Left lobe of liver (tissue), 2 donors: ENCODE measurements around the gene SLC5A12. TPM values are rescaled to one million over a fixed set of nuclear protein-coding genes. Genes with fewer than 3 reads are reported as not detected.

ENCODE experiments used
- ATAC-seq: fragments of 200-7000 bp; cut with Tn5 transposase; one replicate; pipeline ENCODE4 v1.9.1; 2020; ENCODE audit warnings: mild to moderate bottlenecking, moderate library complexity
- DNase-seq: peaks from one replicate; pipeline ENCODE4 v3.0.0-alpha.2; 2020; ENCODE audit warnings: low spot score
- total RNA-seq: library from RNA; stranded (reverse); gene quantifications from one replicate; pipeline ENCODE4 v1.2.1, GENCODE V29; 2021
- donor health status: DM: no; HTN: no; CAD: no; lungs with moderate emphysema.
- donor health status: DM: no; HTN: yes; CAD: no.

Gene SLC5A12, protein sequence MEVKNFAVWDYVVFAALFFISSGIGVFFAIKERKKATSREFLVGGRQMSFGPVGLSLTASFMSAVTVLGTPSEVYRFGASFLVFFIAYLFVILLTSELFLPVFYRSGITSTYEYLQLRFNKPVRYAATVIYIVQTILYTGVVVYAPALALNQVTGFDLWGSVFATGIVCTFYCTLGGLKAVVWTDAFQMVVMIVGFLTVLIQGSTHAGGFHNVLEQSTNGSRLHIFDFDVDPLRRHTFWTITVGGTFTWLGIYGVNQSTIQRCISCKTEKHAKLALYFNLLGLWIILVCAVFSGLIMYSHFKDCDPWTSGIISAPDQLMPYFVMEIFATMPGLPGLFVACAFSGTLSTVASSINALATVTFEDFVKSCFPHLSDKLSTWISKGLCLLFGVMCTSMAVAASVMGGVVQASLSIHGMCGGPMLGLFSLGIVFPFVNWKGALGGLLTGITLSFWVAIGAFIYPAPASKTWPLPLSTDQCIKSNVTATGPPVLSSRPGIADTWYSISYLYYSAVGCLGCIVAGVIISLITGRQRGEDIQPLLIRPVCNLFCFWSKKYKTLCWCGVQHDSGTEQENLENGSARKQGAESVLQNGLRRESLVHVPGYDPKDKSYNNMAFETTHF
- 0.20 TPM for total RNA-seq

- no peak for DNase-seq
- peak; percentile 20 for ATAC-seq
Measured at GRCh38 chr11:26721948-26722475, at the start of gene SLC5A12. TSS of gene SLC5A12 (minus strand) at chr11:26722060. CDS start at chr11:26721714, 346 bp downstream.

DNA sequence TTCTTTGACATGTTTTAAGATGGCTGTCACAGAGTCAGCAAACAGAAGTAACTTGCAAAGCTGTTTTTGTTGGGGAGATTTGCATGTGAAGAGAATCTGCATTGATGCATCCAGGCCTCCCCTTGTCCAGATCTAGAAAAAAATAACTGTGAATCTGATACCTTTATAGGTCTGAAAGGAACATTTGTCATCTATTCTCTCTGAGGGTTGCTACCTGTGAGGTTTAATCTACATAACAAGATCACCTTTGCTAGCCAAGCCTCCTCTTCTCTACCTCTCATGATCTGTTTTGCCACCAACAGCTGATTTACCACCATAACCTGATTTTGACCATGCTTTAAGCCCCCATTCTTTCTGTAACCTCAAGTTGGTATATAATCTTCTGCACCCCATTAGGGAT, 47.2 kb upstream of the SLC5A12 start:
- DNase-seq (no peak), ATAC-seq (no peak)

- ATAC-seq = no peak
Measured at GRCh38 chr11:26767060-26767459, 45.2 kb upstream of the SLC5A12 start.

DNA sequence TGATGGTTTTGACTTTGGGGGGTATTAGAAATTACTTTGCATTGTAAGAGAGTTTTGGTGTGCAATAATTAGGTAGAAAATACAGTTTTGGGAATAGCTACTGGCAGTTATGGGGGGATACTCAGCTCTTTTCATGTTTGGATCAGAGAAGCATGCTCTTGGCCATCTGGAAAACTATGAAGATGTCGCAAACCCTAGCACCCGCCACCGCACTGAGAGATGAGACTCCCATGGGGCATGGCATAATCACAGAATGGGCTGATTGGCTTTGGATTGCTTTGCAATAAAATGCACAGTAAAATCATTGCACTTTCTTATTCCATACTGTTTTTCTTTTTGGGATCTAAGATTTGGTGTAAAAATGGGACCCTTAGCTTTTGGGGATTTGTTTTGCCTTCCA, 43.5 kb upstream of the SLC5A12 start:
- ATAC-seq (peak; percentile 77), DNase-seq (peak; percentile 46)

More at GRCh38 chr11:26767060-26767459, 45.2 kb upstream of the SLC5A12 start:
- DNase-seq = no peak

- ATAC-seq = peak; percentile 83
Measured at GRCh38 chr11:26764825-26765224, 43.0 kb upstream of the SLC5A12 start.

GRCh38 chr11:26764315-26764714, 42.5 kb upstream of the SLC5A12 start:
- DNase-seq (no peak), ATAC-seq (no peak)

More at GRCh38 chr11:26764825-26765224, 43.0 kb upstream of the SLC5A12 start:
- no peak for DNase-seq

GRCh38 chr11:26762089-26762488, 40.2 kb upstream of the SLC5A12 start:
- no peak for DNase-seq

DNA sequence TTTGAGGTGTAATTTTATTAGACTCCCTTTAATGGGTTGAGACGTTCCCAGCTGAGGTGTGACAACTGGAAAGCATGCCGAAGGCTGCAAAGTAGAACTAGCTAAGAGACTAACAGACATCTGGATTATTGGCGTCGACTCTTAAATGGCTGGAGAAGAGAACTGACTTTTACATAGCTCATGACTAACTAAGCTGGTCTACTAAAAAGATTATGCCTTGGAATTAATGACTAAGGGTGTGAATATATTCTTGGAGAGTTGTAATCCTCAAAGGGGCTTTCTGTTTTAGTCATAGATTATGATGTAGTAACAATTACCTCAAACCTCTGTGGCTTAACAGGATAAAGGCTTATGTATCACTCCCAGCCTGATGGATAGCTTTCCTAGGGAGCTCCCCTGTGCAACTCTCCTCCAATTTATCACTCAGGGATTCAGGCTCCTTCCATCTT, 39.5 kb upstream of the SLC5A12 start:
- no peak for ATAC-seq

More at GRCh38 chr11:26762089-26762488, 40.2 kb upstream of the SLC5A12 start:
- peak; percentile 20 for ATAC-seq

GRCh38 chr11:26757995-26758394, 36.1 kb upstream of the SLC5A12 start:
- DNase-seq (no peak), ATAC-seq (no peak)

More for the DNA sequence above, 39.5 kb upstream of the SLC5A12 start:
- no peak for DNase-seq

DNA sequence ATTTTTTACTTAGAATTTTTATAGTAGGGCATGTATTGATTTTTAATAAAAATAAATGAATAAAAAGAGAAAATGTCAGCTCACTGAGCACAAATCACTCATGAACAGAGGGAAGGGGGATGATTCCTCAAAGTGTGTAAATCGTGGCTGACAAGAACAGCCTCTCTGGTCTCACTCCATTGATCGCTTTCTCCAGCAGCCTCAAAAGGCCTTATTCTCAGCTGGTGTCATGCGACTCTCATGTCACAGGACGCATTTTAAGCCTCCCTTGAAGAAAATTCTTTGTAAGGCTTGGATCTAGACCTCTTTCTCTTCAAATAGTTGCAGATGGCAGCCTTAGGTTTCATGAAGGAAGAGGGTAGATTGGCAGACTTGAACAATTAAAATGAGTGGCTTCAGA, 33.9 kb upstream of the SLC5A12 start:
- no peak for DNase-seq
- no peak for ATAC-seq

- peak; percentile 51 for DNase-seq
Measured at GRCh38 chr11:26753723-26754504, 32.1 kb upstream of the SLC5A12 start.

GRCh38 chr11:26749927-26750326, 28.1 kb upstream of the SLC5A12 start:
- DNase-seq (no peak), ATAC-seq (no peak)

More at GRCh38 chr11:26753723-26754504, 32.1 kb upstream of the SLC5A12 start:
- peak; percentile 96 for ATAC-seq

DNA sequence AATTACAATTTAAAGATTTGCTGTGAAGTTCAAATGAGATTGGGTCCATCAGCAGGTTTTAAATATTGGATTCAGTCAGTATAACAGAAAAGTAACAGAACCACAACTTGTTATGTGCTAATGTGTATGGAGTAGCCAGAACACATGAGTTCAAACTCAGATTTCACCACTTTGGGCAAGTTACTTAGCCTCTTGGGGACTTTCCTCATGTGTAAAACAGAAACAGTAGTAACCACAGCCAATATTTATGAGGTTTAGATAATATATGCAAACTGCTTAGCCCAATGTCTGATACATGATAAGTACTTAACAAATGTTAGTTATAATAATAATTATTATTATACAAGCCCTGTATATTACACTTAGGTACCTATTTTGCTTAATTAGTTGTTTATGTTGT, 21.8 kb upstream of the SLC5A12 start:
- ATAC-seq = no peak

DNA sequence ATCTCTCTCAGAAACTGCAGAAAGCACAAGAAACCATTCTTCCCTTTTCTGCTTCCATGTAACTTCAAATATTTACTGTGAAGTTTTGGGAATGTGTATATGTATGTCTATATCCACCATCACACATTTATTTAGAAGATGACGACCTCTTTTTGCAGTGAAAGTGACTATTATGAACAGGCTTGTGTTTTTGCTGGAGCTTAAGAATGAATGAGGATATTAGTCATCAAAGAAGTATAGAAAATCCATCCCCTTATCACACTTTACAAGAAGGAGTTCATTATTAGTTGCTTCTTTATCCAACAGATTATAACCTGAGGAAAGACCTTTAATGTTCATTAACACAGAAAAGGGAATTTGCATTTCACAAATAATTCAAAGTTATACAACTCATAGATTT, 21.1 kb upstream of the SLC5A12 start:
- ATAC-seq = no peak
- DNase-seq = no peak

More for the DNA sequence above, 21.8 kb upstream of the SLC5A12 start:
- DNase-seq = no peak

DNA sequence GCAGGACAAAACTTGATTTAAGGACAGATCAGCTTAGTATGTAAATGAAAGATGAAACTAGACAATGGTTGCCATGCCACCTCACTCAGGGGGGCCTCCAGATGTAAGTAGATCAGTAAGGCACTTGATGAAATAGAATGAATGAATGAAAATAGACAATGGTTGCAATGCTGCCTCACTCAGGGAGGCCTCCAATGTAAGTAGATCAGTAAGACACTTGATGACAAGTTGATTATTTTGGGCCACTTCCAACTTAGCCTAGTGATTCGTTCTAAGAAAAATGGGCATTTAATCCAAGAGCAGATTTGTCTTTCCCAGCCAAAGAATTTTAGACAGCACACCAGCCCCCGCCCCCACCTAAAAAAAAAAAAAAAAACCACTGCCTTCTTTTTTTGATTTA, 19.2 kb upstream of the SLC5A12 start:
- no peak for DNase-seq
- no peak for ATAC-seq

GRCh38 chr11:26739366-26740073, 17.7 kb upstream of the SLC5A12 start:
- no peak for DNase-seq
- no peak for ATAC-seq

- ATAC-seq (no peak), DNase-seq (no peak)
Measured at GRCh38 chr11:26734691-26735090, 12.8 kb upstream of the SLC5A12 start.

DNA sequence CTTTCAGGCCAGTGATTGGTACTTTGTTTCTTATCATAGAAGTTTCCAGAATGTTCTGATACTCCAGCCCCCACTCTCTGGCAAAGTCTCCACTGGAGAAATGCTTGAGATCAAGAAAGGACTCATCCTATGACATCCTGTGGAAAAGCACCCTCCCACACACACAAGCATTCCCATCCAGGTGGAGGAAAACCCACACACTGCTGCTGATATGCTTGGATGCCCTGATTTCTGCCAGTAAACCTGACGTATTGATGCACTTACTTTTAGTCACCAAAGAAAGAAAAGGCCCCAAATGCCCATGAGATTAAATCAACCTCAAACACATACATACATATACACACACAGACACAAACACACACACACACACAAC, 9.2 kb upstream of the SLC5A12 start:
- ATAC-seq (no peak), DNase-seq (no peak)

GRCh38 chr11:26730414-26731083, 8.7 kb upstream of the SLC5A12 start:
- DNase-seq (no peak), ATAC-seq (no peak)

- no peak for ATAC-seq
- no peak for DNase-seq
Measured at GRCh38 chr11:26729284-26729683, 7.4 kb upstream of the SLC5A12 start.
